Measurements from ENCODE around the gene PRKCA. TPM values are rescaled to one million over a fixed set of nuclear protein-coding genes. Genes with fewer than 3 reads are reported as not detected.

Gene PRKCA
- total and polyA plus RNA-seq, 9 of the 15 experiments (the other 6 are each of a cell fraction or from before 2014, with no cell fraction given) = 3.2 to 33.0 (median 17.8) TPM

- no peak for FAIRE-seq
- in situ Hi-C loops (cut with MboI) (loop anchor here (5.0 kb wide), 1 partner anchor 193 kb away; no protein-coding TSS in a partner anchor), intact Hi-C loops (cut with micrococcal nuclease) (loop anchor here (1.0 to 2.0 kb wide), 2 partner anchors 192 to 444 kb away; no protein-coding TSS in a partner anchor)
- no peak for DNase-seq (ENCODE audit: extremely low read depth in 1 of 4, low spot score in 3 of 4)
- WGBS (ENCODE audit: insufficient coverage, low coverage, missing lambda C conversion rate) = 63% methylated on average over 17 of the region's 17 CpGs
- Histone ChIP-seq H3K4me2 (ENCODE audit: insufficient read depth, low read length) (no peak overlapping the region), H4K20me1 (replicated peaks; ENCODE audit: control insufficient read depth, insufficient read depth, low read length) (no peaks in the 10 kb centered on the region), H2AFZ (ENCODE audit: low read depth, low read length) (no peak overlapping the region), H3K4me1 (replicated peaks in 1 of 2; ENCODE audit: control insufficient read depth in 2 of 2, insufficient read depth in 2 of 2, low read length in 2 of 2) (no peaks in the 10 kb centered on the region), H3K36me3 (ENCODE audit: control insufficient read depth, insufficient read depth, low read length) (no peaks in the 10 kb centered on the region; the same call in 2 of the 3 replicates), H3K27me3 (ENCODE audit: control insufficient read depth in 2 of 2, insufficient read depth in 2 of 2, low read length in 2 of 2) (no peaks in the 10 kb centered on the region), H3K9me1 (ENCODE audit: control insufficient read depth, insufficient read depth, low read length) (no peaks in the 10 kb centered on the region), H3K4me3 (no peak overlapping the region), H3K27ac (ENCODE audit: extremely low read depth, low read depth, low read length) (no peak overlapping the region), H3K79me2 (ENCODE audit: control insufficient read depth, insufficient read depth, low read length) (no peaks in the 10 kb centered on the region), H3K9ac (ENCODE audit: insufficient read depth in 1 of 2, low read depth in 2 of 2, low read length in 2 of 2) (no peak overlapping the region), H3K9me3 (replicated peaks; ENCODE audit: control insufficient read depth, insufficient read depth, low read depth, low read length) (no peaks in the 10 kb centered on the region)
- CTCF ChIA-PET (ENCODE audit: low intra/inter-chr PET ratio) = interaction anchor here (0.7 to 2.3 kb wide), 2 partner anchors 191 to 192 kb away, joined by 3 to 18 read pairs; no protein-coding TSS in a partner anchor
- no peak for TF ChIP-seq ARID2 (IDR thresholded peaks at IDR 0.05)
- TF ChIP-seq BHLHE40 (IDR thresholded peaks at IDR 0.05; ENCODE audit: low read length) = no peak
- no peak for TF ChIP-seq ASH1L (IDR thresholded peaks at IDR 0.05; ENCODE audit: borderline replicate concordance, low read depth, partially characterized antibody)
- no peak for TF ChIP-seq OTX1 (CRISPR knock-in tag; IDR thresholded peaks at IDR 0.05)
- TF ChIP-seq RBM39 (optimal IDR thresholded peaks at IDR 0.05; ENCODE audit: low read depth, low read length) = no peak
- no peak for TF ChIP-seq NCOA1 (IDR thresholded peaks at IDR 0.05; ENCODE audit: low read depth)
- TF ChIP-seq ZHX1 (conservative IDR thresholded peaks at IDR 0.05; ENCODE audit: low read length) = no peak
- TF ChIP-seq RBBP5 (IDR thresholded peaks at IDR 0.05; ENCODE audit: borderline replicate concordance, insufficient read depth, low read length, poor library complexity, severe bottlenecking) = no peak
- no peak for TF ChIP-seq ZNF384 (IDR thresholded peaks at IDR 0.05; ENCODE audit: low read depth, low read length)
- TF ChIP-seq MXD1 (CRISPR knock-in tag; IDR thresholded peaks at IDR 0.05; ENCODE audit: borderline replicate concordance, poor library complexity, severe bottlenecking) = no peak
- TF ChIP-seq SMAD4 (CRISPR knock-in tag; conservative IDR thresholded peaks at IDR 0.05) = no peak
- TF ChIP-seq EGR1 (conservative IDR thresholded peaks at IDR 0.05) = no peak
- ATAC-seq = no peak
- POLR2A ChIA-PET = no interaction called here
- BruUV-seq (replicated peaks) = no TSS peak
Measured at GRCh38 chr17:66714046-66715023, 411.9 kb downstream of the PRKCA start.

Measured in K562 (cell line).